Measurements from ENCODE around the gene CIRBP.

The CIRBP gene

GRCh38 chr19:1270213-1270853, 1.2 kb downstream of the CIRBP start:
- no peak for DNase-seq

- DNase-seq: no peak
These were observed 1.9 kb downstream of the CIRBP start for GRCh38 chr19:1270854-1271527.

GRCh38 chr19:1271528-1272422, 2.6 kb downstream of the CIRBP start:
- DNase-seq: no peak

- no peak for DNase-seq
These were observed 3.5 kb downstream of the CIRBP start for GRCh38 chr19:1272423-1273262.

GRCh38 chr19:1273263-1274041, 4.3 kb downstream of the CIRBP start:
- DNase-seq: no peak

GRCh38 chr19:1274081-1274851, 5.1 kb downstream of the CIRBP start:
- no peak for DNase-seq

- DNase-seq: no peak
These were observed 5.7 kb downstream of the CIRBP start for GRCh38 chr19:1274852-1275259.

GRCh38 chr19:1275260-1275975, 6.3 kb downstream of the CIRBP start, which contains the start of gene FAM174C:
Gene FAM174C, plus strand, starts transcription at chr19:1275530. Its CDS starts 20 bp downstream, at chr19:1275550.
- peak; percentile 57 for DNase-seq

GRCh38 chr19:1275976-1276627, 7.0 kb downstream of the CIRBP start:
- DNase-seq: no peak

- no peak for DNase-seq
These were observed 7.5 kb downstream of the CIRBP start for GRCh38 chr19:1276628-1277022.

- no peak for DNase-seq
These were observed 7.9 kb downstream of the CIRBP start for GRCh38 chr19:1277061-1277460.

- no peak for DNase-seq
These were observed 8.9 kb downstream of the CIRBP start for GRCh38 chr19:1278074-1278473.

GRCh38 chr19:1278713-1279660, 9.9 kb downstream of the CIRBP start:
- DNase-seq: no peak

- peak; percentile 17 for DNase-seq
These were observed 10.7 kb downstream of the CIRBP start for GRCh38 chr19:1279782-1280341.

GRCh38 chr19:1280636-1281568, 11.8 kb downstream of the CIRBP start:
- no peak for DNase-seq

GRCh38 chr19:1281569-1282287, 12.6 kb downstream of the CIRBP start:
- DNase-seq: no peak

All from NCI-H2081 treated with DMSO at 0.1 percent for 48 hours (cell line).